CD4-positive, alpha-beta T cell treated with Interleukin-2 at 100 ng/mL for 4 hours (primary cell): Measurements from ENCODE around the gene GLOD4.

Source experiments
- DNase-seq: peaks from one replicate; pipeline ENCODE4 v3.0.0-alpha.2; 2020; ENCODE audit warnings: low spot score

The GLOD4 gene

GRCh38 chr17:740240-741017 lies 41.7 kb downstream of the GLOD4 start:
- DNase-seq = peak; percentile 17

- no peak for DNase-seq
Observed at GRCh38 chr17:737561-738113, 44.4 kb downstream of the GLOD4 start.

DNA sequence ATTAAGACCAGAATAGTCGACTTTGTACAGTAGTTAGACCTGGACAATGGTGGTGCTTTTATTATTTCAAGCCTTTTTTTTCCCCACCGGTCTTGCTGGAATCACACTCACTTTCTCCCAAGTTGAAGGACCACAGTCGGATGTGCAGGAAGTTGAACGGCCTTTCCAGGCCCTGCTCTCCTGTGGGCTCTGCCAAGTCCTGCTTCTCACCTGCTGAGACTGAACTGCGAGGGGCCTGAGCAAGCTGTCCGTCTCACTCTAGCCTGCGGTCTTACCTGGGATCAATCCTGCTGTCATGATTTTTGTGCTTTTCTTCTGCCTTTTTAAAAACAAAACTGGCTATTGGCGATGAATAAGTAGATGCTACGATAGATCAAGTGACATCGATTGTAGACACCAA lies 48.3 kb downstream of the GLOD4 start:
- no peak for DNase-seq

- no peak for DNase-seq
Observed at GRCh38 chr17:732902-733720, 49.0 kb downstream of the GLOD4 start.

- peak; percentile 44 for DNase-seq
Observed at GRCh38 chr17:732067-732901, 49.8 kb downstream of the GLOD4 start, which contains the start of gene TLCD3A. TLCD3A (plus strand) TSS chr17:732596; CDS start chr17:732648, 52 bp downstream.

GRCh38 chr17:731644-732066 lies 50.4 kb downstream of the GLOD4 start:
- DNase-seq = no peak

- no peak for DNase-seq
Observed at GRCh38 chr17:728911-729310, 53.2 kb downstream of the GLOD4 start.

- no peak for DNase-seq
Observed at GRCh38 chr17:726271-726919, 55.7 kb downstream of the GLOD4 start.

DNA sequence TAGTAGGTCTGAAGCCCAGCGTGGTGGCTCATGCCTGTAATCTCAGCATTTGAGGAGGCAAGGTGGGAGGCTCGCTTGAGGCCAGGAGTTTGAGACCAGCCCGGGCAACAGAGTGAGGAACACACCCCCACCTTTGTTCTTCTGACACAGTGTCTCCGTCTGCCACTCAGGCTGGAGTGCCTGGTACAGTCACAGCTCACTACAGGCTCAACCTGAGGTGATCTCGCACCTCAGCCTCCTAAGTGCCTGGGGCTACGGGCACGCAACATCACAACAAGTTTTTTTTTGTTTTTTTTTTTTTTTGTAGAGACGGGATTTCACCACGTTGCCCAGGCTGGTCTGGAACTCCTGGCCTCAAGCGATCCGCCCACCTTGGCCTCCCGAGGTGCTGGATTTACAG lies 56.3 kb downstream of the GLOD4 start:
- DNase-seq = no peak

- DNase-seq = no peak
Observed at GRCh38 chr17:725084-725483, 57.0 kb downstream of the GLOD4 start.

DNA sequence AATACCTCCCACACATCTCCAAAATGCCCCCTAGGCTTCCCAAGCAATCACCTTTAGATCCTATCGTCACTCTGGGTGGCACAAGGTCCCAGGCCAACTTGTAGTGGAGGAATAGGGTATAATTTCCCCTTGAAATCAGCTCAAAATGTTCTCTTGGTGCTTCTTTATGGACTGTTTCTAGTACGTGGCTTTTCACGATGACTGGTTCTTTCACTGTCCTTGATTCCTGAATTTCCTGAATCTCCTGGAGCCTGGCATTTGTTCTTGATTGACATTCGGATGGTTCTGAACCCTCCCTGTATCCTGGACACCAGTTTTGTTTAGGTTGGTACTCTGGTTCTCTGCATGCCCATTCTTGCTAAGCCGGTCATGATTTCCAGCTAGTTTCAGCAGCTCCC lies 60.5 kb downstream of the GLOD4 start:
- DNase-seq = no peak

- DNase-seq = no peak
Observed at GRCh38 chr17:720706-721539, 61.2 kb downstream of the GLOD4 start.

- DNase-seq = no peak
Observed at GRCh38 chr17:718075-718474, 64.0 kb downstream of the GLOD4 start.
